Activated T-helper 1 cell treated with anti-CD3 and anti-CD28 coated beads, Interleukin-12 subunit alpha, Interleukin-12 subunit beta, Interleukin-2, Interleukin-4 antibody, amounts not matched to agents 30 ng/mL and 10 ng/mL and 1 ng/mL, durations not matched to agents 14 hours and 24 hours and 36 hours (primary cell): ENCODE measurements around the gene MIDN. TPM values are rescaled to one million over a fixed set of nuclear protein-coding genes. Genes with fewer than 3 reads are reported as not detected.

Experiments
- DNase-seq: peaks from one replicate; pipeline ENCODE4 v3.0.0; 2021; ENCODE audit warnings: low spot score
- H3K27ac Mint-ChIP-seq: one replicate; pipeline ENCODE4 v1.8.0; 2021; ENCODE audit warnings: mild to moderate bottlenecking, mixed read lengths
- H3K27me3 Mint-ChIP-seq: one replicate; pipeline ENCODE4 v1.8.0; 2022; ENCODE audit warnings: mild to moderate bottlenecking, moderate library complexity, mixed read lengths; ENCODE audit not compliant: insufficient read depth
- H3K36me3 Mint-ChIP-seq: one replicate; pipeline ENCODE4 v1.8.0; 2021; ENCODE audit warnings: low read depth, mixed read lengths
- H3K4me1 Mint-ChIP-seq: one replicate; pipeline ENCODE4 v1.8.0; 2021; ENCODE audit warnings: low read depth, mixed read lengths
- H3K4me3 Mint-ChIP-seq: one replicate; pipeline ENCODE4 v1.8.0; 2021; ENCODE audit warnings: mild to moderate bottlenecking, moderate library complexity, mixed read lengths
- H3K9me3 Mint-ChIP-seq: one replicate; pipeline ENCODE4 v1.8.0; 2021; ENCODE audit warnings: mixed read lengths
- intact Hi-C: fragments of 100-400 bp; cut with micrococcal nuclease; formaldehyde crosslinking; loops from one replicate; pipeline ENCODE4 v1.15.1; 2024
- total RNA-seq: library from RNA; stranded (reverse); gene quantifications from 2 replicates; pipeline ENCODE4 v1.2.3, GENCODE V29; 2022

The MIDN gene
- total RNA-seq, 1 donor from 2014 or later, result 87.6 TPM

DNA sequence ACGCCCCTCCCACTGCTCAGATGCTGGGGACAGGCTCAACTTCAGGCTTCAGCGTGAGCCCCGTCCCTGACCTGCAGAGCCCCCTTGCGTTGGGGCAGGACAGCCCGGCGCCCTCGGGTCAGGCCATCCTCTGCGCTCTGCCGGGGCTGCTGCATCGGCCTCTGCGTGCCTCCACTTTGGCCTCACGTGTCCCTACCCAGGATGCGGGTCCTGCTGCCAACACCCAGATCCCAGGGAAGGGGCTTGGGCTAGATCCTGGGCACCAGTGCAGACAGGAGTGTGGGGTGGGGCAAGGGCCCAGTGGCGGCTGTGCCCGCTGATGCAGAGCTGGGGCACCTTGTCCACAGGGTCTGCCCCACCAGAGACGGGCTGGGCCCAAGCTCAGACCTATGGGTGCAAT is 23.5 kb upstream of the MIDN start:
- Mint-ChIP-seq H3K27me3 (no peaks in the 10 kb centered on the region), H3K4me1 (no peaks in the 10 kb centered on the region), H3K36me3 (no peaks in the 10 kb centered on the region), H3K27ac (no peak overlapping the region), H3K9me3 (no peaks in the 10 kb centered on the region), H3K4me3 (no peak overlapping the region)
- DNase-seq, result no peak
- intact Hi-C loops, result no loop called here

DNA sequence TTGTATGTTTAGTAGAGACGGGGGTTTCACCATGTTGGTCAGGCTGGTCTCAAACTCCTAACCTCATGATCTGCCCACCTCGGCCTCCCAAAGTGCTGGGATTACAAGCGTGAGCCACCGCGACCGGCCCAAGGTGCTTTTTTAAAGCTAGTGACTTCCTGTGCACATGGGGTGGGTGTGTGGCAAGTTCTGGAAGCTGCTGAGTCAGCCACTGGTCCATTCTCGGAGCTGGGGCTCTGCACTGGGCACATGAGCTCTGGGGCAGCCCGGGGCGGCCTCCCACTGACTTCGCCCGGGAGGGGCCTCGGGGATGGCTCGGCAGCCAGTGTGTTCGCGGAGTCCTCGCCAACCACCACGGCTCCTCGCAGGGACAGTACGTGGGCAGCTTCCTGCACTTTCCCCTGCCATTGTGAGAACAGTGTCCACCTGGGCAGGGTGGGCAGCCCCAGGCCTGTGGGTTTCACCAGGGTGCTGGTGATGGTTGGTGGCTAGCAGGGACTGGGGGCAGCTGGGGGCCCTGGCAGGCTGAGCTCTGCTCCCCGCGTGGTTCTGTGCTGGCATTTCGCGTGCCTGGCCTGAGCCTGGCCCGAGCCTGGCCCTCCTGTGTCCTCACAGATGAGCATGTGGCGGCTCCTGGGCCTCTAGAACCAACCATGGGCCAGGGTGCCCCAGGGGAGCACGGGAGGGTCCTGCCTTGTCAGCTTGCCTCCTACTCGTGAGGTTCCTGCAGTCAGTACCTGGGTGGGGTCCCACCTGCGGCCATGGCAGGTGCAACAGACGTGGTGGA is 22.8 kb upstream of the MIDN start:
- H3K9me3 Mint-ChIP-seq, result no peaks in the 10 kb centered on the region
- H3K4me1 Mint-ChIP-seq, result no peaks in the 10 kb centered on the region
- H3K27ac Mint-ChIP-seq, result no peak overlapping the region

DNA sequence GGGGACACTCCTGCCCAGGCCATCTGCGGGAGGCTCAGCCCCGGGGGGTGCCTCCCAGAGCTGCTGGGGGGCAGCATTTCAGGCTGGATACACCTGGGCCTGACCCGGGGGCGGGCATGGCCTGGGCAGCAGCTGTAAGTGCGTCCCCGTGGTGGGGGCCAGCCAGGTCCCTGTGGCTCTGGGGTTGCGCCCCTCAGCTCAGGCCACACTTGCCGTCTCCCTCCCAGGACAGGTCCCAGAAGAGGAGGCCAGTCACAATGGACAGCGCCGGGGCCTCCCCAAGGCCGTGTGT is 22.2 kb upstream of the MIDN start:
- H3K4me3 Mint-ChIP-seq, result no peak overlapping the region
- DNase-seq, result no peak
- no peaks in the 10 kb centered on the region for H3K36me3 Mint-ChIP-seq
- H3K9me3 Mint-ChIP-seq, result no peaks in the 10 kb centered on the region
- no peak overlapping the region for H3K27ac Mint-ChIP-seq
- intact Hi-C loops, result no loop called here
- no peaks in the 10 kb centered on the region for H3K4me1 Mint-ChIP-seq
- H3K27me3 Mint-ChIP-seq, result no peaks in the 10 kb centered on the region

More for the DNA sequence above, 22.8 kb upstream of the MIDN start:
- intact Hi-C loops, result no loop called here
- no peak overlapping the region for H3K4me3 Mint-ChIP-seq
- no peak for DNase-seq
- H3K36me3 Mint-ChIP-seq, result no peaks in the 10 kb centered on the region
- H3K27me3 Mint-ChIP-seq, result no peaks in the 10 kb centered on the region

DNA sequence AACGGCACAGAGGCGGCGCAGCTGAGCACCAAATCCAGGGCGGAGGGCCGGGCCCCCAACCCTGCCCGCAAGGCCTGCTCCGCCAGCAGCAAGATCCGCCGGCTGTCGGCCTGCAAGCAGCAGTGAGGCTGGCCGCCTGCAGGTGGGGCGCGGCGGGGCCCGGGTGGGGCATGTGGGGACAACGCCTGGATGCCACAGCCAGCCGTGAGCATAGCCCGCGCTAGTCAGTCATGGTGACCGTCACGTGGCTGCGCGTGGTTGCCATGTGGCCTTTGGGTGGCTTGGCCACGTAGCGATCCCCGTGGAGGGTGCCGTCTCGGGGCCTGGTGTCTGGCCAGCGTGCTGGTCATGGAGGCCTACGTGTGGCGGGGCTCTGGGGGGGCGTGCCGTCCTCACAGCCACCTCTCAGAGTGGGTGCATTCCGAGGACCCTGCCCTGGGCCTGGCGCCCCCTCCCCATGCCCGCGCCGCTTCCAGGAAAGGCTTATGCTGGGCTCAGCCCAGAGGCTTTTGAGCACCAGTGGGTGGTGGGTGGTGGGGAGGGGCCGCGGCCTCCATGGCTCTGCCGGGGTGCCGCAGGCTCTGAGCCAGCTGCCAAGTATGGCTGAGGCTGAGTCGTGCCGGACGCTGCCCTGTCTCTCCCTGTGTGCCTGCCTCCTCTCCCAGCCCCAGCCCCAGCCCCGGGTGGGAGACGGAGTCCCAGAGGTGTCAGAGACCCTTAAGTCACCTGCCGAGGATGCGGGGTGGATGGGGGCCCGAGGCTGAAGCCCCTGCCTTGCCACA is 21.7 kb upstream of the MIDN start:
- no peak for DNase-seq
- Mint-ChIP-seq H3K9me3 (no peaks in the 10 kb centered on the region), H3K4me3 (no peak overlapping the region), H3K4me1 (no peaks in the 10 kb centered on the region), H3K36me3 (no peaks in the 10 kb centered on the region), H3K27ac (no peak overlapping the region), H3K27me3 (no peaks in the 10 kb centered on the region)
- intact Hi-C loops, result no loop called here

DNA sequence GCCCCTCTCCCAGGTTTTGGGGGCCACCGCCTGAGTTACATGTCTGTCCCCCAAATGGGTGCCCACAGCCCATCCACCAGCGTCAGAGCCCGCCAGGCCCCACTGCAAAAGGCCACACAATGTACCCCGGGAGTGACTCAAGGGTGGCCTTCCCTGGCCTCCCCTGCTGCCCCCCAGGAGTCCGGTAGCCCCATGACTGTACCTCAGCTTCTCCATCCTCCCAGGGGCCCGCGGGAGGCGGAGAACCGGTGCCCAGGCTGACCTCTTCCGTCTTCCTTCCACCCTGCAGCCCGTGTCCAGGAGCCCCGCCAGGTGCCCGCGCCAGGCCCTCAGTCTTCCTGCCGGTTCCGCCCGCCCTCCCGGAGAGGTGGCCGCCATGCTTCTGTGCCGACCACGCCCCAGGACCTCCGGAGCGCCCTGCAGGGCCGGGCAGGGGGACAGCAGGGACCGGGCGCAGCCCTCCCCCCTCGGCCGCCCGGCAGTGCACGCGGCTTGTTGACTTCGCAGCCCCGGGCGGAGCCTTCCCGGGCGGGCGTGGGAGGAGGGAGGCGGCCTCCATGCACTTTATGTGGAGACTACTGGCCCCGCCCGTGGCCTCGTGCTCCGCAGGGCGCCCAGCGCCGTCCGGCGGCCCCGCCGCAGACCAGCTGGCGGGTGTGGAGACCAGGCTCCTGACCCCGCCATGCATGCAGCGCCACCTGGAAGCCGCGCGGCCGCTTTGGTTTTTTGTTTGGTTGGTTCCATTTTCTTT is 20.9 kb upstream of the MIDN start:
- Mint-ChIP-seq H3K4me1 (no peaks in the 10 kb centered on the region), H3K27me3 (no peaks in the 10 kb centered on the region)

DNA sequence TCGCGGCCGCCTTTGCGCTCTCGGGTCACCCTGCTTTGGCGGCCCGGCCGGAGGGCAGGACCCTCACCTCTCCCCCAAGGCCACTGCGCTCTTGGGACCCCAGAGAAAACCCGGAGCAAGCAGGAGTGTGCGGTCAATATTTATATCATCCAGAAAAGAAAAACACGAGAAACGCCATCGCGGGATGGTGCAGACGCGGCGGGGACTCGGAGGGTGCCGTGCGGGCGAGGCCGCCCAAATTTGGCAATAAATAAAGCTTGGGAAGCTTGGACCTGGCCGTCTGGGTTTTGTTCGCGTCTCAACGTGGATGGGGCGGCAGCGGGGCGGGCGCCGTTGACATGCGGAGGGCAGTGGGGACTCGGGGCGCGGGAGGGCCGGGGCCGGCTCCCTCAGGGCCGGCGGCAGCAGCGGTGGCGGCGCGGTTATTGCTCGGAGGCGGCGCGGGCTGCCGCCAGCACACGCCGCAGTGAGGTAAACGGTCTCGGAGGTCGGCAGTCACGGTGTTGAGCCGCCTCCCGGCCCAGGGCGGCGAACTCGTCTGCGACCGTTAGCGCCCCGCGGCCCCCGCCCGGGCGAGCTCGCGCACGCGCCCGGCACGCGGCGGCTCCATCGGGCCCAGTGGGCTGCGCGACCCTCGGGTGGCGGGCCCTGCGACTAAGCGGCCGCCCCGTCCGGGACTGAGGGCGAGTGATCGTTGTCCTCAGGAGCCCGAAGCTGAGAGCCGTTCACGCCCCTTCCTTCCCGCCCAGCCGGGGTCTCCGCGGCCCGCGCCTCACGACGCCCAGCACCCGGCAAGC is 20.0 kb upstream of the MIDN start:
- DNase-seq, result no peak
- no peaks in the 10 kb centered on the region for H3K27me3 Mint-ChIP-seq
- no peaks in the 10 kb centered on the region for H3K4me1 Mint-ChIP-seq
- no peaks in the 10 kb centered on the region for H3K36me3 Mint-ChIP-seq
- no peaks in the 10 kb centered on the region for H3K9me3 Mint-ChIP-seq
- H3K4me3 Mint-ChIP-seq, result no peak overlapping the region
- intact Hi-C loops, result no loop called here
- H3K27ac Mint-ChIP-seq, result no peak overlapping the region

More for the DNA sequence above, 20.9 kb upstream of the MIDN start:
- Mint-ChIP-seq H3K4me3 (no peak overlapping the region), H3K36me3 (no peaks in the 10 kb centered on the region), H3K27ac (no peak overlapping the region), H3K9me3 (no peaks in the 10 kb centered on the region)
- intact Hi-C loops, result no loop called here
- no peak for DNase-seq

DNA sequence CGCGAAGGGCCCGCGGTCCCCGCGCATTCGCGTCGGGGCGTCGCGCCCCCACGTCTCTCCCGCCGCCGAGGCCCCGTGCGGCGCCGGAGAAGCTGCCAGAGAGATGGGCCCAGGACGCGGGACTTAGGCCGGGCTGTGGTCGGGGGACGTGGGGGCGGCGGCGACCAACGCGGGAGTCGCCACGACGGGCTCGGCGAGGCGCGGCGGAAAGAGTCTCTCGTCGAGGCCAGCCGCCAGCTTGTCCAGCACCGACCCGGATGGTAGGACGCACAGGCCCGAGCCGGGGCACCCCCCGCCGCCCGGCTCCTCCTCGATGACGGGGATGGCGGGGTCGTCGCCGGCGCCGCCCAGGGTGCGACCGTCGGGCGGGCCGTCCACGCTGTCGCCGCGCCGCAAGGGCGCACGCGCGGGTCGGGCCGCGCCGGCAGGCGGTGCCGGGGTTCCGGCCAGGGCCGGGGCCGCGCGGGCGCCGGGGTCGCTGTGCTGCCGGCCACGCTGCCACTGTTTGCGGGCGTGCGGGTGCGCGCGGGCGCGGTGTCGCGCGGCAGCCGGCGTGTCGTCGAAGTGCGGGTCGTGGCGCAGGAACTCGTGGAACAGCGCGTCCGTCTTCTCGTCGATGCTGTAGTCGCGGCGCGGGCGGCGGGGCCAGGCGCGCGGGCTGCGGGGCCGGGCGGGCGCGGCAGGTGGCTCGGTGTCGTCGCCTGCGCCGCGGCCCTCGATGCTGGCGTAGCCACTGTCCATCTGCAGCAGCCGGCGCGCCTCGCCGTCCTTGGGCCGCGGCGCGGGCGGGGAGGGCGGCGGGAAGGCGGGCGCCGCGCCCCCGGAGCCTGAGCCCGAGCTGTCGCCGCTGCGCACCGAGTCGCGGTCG is 19.1 kb upstream of the MIDN start:
- Mint-ChIP-seq H3K36me3 (no peaks in the 10 kb centered on the region), H3K4me1 (no peaks in the 10 kb centered on the region), H3K27me3 (no peaks in the 10 kb centered on the region), H3K4me3 (no peak overlapping the region), H3K9me3 (no peaks in the 10 kb centered on the region), H3K27ac (no peak overlapping the region)
- DNase-seq, result no peak
- intact Hi-C loops, result no loop called here

DNA sequence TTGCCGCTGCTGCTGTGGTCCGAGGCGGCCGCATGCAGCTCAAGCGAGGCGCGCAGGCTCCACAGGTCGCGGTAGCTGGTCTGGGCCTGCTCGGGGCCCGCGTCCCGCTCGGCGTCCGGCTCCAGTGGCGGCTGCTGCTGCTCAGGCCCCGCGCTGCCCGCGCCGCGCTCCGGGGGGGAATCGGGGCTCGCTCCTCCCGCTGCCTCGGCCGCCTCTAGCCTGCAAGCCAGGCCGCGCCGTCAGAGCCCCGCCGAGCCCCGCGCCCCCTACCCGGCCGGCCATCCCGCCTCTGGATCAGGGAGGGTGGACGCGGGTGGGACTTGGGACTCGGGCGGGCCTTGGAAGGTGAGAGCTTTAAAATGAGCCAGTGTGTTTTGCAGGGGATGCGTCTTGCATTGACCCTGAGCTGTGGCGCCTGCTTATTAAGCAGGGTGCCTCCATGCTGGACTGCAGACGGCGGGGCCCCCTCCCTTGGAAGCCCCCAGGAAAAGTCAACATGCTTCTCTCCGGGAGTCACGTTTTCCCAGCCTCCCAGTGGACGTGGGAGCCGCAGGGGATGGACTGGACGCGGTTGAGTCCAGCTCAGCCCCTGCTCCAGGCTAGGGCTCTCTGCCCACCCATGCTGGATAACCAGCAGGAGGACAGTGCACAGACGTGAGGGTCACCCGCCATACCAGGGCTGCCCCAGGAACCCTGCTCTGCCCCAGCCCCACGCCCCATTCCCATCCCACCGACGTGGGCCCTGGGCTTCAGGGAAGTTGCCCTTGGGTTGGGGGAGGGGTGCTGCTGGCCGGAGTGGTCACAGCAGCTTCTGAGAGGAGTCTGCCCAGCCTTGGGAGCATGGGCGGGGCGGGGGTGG is 18.2 kb upstream of the MIDN start:
- no peak overlapping the region for H3K4me3 Mint-ChIP-seq

DNA sequence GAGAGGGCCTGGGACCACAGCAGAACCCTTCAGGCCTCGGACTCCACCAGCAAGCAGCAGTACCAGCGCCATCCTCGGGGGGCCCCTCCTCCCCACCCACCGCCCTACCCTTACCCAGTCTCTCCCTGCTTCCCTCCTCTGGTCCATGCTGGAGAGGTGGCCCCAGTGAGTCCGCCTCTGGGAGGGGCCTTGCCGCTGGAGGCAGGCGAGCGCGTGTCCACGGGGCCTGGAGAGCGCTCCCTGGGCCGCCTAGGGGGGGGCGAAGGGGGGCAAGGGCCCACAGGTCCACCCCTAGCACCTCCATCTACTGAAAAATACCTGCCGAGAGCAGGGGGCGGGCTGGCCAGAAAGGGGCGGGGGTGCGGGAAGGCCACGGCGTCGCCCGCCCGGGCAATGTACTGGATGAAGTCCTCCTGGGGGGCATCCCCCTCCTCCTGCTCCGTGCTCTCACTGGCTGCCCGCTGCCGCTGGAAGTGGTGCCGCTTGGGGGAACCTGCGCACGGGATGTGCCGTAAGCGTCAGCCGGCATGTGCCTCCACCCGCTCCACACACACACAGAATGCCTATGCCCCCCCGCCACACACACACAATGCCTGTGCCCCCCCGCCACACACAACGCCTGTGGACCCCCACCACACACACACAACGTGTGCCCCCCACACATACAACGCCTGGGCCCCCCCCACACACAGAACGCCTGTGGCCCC is 17.4 kb upstream of the MIDN start:
- H3K4me1 Mint-ChIP-seq, result no peaks in the 10 kb centered on the region
- H3K9me3 Mint-ChIP-seq, result no peaks in the 10 kb centered on the region
- no peak overlapping the region for H3K27ac Mint-ChIP-seq
- H3K36me3 Mint-ChIP-seq, result no peaks in the 10 kb centered on the region
- intact Hi-C loops, result no loop called here
- H3K27me3 Mint-ChIP-seq, result peaks cover 3% of the 10 kb centered on the region
- DNase-seq, result no peak
- H3K4me3 Mint-ChIP-seq, result no peak overlapping the region

More for the DNA sequence above, 18.2 kb upstream of the MIDN start:
- DNase-seq, result no peak
- H3K4me1 Mint-ChIP-seq, result no peaks in the 10 kb centered on the region
- H3K27ac Mint-ChIP-seq, result no peak overlapping the region
- H3K36me3 Mint-ChIP-seq, result no peaks in the 10 kb centered on the region
- intact Hi-C loops, result no loop called here
- peaks cover 2% of the 10 kb centered on the region for H3K27me3 Mint-ChIP-seq
- no peaks in the 10 kb centered on the region for H3K9me3 Mint-ChIP-seq

DNA sequence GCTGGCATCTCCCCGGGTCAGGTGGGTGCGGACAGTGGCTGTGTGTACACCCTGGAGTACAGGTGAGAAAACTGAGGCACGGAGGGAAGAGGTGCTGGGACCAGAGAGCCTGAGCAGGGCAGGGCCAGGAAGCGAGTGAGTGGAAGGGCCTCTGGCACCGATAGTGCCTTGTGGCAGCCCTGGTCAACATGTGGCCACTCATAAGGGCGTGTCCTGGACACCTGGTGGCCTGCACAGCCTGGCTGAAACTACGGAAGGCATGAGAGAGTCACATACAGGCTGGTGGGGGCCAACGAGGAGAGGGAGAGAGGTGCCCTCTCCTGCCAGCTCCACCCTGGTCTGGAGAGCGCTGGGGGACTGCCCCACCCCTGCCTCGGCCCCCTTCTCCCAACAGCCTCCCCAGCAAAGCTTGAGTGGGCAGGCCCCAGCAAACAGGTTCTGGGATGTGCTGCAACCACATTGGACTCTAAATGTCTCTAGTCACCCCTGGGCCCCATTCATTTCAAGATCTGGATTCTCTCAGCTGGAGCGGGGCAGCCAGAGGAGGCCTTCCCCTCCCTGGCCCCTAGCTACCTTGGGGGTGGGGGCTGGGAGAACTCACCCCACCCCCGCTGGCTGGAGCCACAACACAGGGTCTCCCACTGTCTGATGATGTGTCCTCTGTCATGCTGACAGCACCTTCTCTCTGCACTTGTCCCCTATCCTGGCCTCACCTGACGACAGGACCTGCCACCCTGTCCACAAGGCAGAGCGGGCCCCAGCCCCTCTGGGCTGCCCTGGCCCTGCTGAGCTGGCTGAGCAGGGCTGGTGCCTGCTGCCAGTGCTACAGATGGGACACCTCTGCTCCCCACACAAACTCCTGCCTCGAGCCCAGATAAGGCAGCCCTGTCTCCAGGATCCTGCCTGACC is 16.4 kb upstream of the MIDN start:
- DNase-seq, result no peak
- Mint-ChIP-seq H3K27me3 (peaks cover 4% of the 10 kb centered on the region), H3K9me3 (no peaks in the 10 kb centered on the region), H3K27ac (no peak overlapping the region), H3K4me1 (no peaks in the 10 kb centered on the region), H3K36me3 (no peaks in the 10 kb centered on the region), H3K4me3 (no peak overlapping the region)
- intact Hi-C loops, result no loop called here
